Activated CD4-positive, alpha-beta T cell treated with anti-CD3 and anti-CD28 coated beads for 24 hours (primary cell): ENCODE results near the gene SELENOT.

Experiments used
- DNase-seq, 2 donors: peaks; one replicate each; pipeline ENCODE4 v3.0.0-alpha.2; 2020; ENCODE audit warnings: low read depth in 2 of 2

Gene SELENOT

DNA sequence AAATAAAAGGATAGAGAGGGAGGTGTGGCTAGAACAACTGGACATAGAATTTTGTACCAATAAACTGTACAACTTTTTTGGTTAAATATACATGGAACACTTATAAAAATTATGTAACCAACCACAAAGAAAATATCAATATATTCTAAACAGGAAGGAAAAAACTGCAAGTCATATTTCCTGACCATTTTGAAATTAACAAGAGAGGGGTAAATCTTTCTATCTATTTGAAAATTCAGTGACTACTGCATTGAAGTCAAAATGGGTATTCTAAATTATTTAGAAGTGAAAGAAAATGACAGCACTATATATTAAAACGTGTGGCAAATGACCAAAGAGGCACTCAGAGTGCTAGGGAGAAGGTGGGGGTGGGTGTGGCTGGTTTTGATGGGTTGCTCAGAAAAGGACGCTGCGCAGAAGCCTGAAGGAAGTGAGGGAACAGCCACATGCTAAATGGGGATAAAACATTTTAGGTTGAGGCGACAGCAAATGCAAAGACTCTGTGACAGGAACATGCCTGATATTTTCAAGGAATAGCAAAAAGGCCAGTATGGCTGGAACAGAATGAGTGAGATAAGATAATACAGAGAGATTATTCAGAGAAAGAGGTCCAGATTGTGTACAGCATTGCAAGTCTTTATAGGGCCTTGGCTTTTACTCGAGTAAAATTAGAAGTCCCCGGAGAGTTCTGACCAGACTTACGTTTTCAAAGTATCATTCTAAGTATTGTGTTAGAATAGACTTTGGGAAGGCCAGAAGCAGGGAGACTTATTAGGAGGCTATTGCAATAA, 59.5 kb downstream of the SELENOT start:
- DNase-seq = no peak

DNA sequence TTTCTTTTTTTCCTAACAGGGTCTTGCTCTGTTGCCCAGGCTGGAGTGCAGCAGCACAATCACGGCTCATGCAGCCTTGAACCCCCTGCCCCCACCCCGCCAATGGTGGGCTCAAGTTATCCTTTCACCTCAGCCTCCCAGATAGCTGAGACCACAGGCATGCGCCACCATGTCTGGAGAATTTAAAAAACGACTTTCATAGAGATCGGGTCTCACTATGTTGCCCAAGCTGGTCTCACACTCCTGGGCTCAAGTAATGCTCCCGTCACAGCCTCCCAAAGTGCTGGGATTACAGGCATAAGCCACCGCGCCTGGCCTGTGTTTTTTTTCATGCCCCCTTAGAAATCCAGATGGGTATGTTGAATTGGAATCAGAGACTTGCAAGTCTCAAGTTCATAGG, 60.3 kb downstream of the SELENOT start:
- no peak for DNase-seq

DNA sequence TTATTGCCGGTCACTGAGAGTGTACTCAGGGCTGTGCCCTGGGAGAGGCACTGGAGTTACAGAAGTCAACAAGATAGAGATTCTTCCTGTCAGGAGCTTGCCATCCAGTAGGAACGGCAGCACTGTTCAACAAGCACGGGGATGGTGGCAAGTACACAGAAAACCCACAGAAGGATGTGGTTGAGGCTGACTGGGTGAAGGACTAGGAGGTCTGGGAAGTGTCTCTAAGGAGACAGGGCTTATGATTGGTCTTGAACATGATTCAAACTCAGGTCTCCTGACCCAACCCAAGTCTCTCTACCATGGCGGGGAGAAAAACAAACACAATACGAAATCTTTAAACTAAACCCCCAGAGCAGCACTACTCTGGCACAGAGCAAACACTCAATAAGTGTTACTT, 63.0 kb downstream of the SELENOT start:
- DNase-seq = no peak

DNA sequence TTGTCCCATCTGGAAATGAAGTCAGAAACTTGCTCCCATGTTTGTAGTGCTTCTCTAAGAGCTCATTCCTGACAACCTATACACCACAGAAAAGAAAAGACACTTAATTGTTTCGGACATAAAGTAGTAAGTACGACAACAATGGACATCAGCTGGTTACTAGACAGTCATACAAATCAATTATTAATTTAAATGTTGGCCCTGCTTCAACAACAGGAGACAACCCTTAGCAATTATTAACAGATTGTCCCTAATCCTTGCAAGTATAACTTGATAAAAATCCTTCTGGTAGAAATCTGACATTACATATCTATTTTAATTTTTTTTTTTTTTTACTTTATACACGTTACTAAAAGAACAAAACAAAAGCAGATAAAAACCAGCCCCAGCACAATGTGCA, 70.8 kb downstream of the SELENOT start:
- no peak for DNase-seq

DNA sequence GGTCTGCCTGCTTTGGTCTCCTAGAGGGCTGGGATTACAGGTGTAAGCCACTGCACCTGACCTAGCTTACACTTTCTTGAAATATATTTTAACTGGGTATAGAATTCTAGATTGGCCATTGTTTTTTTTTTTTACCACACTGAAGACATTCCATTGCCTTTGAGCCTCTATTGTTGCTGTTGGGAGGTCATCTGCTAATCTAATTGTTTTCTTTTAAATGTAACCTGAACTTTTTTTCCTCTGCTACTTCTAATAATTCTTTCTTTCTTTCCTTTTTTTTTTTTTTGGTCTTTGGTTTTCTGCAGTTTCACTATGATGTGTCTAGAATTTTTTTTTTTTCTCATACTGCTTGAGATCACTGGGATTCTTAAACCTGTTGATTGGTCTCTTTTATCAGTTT, 72.5 kb downstream of the SELENOT start:
- no peak for DNase-seq
